Dedifferentiated amniotic fluid mesenchymal stem cell (primary cell): ENCODE data around the gene PHYKPL.

Experiments used
- DNase-seq: peaks from one replicate; pipeline ENCODE4 v3.0.0-alpha.2; 2016; ENCODE audit errors: extremely low spot score

Gene PHYKPL

GRCh38 chr5:178223196-178223773, 9.3 kb downstream of the PHYKPL start:
- no peak for DNase-seq

GRCh38 chr5:178222292-178222691, 10.3 kb downstream of the PHYKPL start:
- no peak for DNase-seq

DNA sequence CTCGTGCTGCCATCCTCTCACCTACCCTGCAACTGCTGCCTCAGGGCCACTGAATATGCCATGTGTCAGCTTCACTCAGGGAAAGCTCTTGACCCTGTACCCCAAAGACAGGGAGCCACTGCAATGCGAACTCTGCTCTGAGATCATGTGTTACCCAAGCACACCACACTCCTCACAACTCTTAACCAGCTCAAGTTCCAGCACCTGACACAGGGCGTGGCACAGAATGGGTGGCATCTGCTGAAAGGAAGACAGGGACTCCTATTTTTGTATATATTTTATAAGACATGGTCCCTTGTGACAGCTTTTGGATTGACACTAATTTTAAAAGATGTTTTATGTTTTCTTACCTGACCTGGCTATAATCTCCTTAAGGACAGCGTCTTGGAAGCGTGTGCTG, 10.7 kb downstream of the PHYKPL start:
- DNase-seq = no peak

- DNase-seq = no peak
Observed at GRCh38 chr5:178221282-178221681, 11.3 kb downstream of the PHYKPL start.

GRCh38 chr5:178218827-178219226, 13.8 kb downstream of the PHYKPL start:
- DNase-seq = no peak

DNA sequence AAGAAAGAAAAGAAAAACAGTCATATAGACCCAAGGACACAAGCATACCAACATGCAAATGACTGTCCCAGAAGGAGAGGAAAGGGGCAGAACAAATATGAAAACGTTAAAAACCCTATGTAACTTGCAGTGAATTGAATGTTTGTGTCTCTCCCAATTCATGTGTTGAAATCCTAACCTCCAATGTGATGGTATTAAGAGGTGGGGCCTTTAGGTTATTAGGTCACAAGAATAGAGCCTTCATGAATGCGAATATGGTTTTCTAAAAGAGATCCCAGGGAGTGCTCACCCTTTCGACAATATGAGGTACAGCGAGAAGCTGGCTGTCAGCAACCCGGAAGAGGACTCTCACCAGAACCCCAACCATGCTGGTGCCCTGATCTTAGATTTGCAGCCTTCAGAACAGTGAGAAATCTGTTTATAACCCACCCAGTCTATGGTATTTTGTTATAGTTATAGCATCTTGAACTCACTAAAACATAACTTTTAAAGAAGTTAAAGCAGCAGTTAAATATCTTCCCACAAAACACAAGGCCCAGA, 14.3 kb downstream of the PHYKPL start:
- no peak for DNase-seq

DNA sequence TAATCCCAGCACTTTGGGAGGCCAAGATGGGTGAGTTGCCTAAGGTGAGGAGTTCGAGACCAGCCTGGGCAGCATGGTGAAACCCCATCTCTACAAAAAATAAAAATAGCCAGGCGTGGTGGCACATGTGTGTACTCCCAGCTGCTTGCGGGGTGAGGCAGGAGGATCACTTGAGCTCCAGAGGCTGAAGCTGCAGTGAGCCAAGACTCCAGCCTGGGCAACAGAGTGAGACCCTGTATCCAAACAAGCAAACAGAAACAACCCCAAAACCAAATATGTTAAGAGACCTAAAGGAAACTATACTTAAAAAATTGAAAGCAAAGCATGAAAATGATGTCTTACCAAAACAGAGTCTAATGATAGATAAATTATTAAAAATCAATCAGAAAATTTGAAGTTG, 15.8 kb downstream of the PHYKPL start:
- DNase-seq = no peak

GRCh38 chr5:178216088-178216534, 16.5 kb downstream of the PHYKPL start:
- no peak for DNase-seq

DNA sequence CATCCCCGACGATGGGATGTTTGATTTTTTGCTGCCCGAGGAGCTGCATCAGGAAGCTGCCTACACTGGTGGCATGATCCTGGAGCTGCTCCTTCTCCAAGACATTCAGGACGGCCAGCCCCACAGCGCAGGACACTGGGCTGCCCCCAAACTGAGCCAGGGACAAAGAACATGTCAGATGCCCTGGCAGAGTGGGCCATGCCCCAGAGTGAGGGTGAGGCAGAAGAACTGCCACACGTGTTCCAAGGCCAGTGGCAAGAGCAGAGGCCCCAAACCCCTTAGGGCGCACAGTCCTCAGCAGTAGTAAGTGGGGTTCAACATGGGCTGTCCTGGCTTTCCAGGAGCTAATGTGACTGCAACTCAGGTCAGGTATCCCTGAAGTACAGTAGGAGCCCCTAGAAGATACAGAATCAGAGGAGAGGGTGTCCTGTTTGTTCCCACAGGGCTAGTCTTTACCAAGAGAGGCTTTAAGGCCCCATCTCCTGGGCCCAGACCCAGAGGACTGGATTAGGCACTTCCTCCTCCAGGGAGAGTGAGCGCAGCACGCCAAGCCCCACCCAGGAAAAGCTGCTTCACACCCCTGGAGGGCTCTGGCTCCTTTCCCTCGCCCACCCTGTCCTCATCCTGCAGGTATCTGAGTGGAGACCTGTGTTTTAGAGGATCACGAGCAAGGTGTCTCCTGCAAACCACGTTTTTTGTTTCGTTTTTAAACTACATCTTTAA, 17.2 kb downstream of the PHYKPL start:
- no peak for DNase-seq

DNA sequence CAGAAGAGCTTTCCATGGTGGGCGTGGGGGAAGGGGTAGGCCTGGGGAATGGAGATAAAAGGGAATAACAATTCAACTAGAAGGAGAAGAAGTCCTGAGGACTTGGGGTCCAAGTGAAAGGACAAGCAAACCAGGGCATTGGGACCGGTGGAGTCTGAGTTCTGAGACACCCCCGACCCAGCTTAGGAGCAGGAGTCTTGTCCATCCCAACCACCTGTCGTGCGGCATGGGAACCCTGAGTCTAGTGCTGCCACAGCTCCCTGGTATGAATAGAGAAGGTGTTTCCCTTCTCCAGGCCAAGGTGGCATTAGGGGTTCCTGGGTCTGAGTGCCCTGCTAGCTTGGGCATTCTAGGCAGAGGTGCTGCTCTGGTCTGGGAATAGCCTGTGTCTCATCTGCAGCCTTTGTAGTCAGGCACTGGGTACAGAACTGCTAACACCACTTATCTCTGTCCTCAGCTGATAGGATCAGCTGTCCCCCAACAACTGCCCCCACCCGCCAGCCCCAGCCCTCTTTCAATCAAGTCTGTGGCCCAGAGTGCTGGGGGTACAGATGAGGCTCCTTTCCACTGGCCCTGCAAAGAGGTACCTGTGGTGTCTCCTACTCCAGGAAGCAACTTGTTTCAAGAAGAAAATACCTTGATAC, 18.3 kb downstream of the PHYKPL start:
- no peak for DNase-seq

DNA sequence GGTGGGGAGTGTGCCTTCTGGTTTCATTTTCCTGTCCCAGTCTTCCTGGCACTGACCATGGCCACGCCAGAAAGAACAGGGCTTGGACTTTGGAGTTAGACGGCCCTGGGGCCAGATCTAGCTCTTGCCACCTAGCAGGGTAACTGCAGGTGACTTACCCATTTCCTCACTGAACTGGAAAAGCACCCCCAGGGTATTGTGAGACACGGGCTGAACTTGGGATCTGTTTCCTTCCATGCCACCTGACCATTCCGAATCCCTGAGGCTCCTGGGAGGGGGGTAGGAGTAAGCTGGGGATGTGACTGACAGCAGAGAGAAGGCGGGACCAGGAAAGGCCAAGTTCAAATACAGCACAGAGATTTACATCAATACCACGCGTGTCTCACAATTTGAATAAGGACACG, 18.9 kb downstream of the PHYKPL start:
- no peak for DNase-seq

DNA sequence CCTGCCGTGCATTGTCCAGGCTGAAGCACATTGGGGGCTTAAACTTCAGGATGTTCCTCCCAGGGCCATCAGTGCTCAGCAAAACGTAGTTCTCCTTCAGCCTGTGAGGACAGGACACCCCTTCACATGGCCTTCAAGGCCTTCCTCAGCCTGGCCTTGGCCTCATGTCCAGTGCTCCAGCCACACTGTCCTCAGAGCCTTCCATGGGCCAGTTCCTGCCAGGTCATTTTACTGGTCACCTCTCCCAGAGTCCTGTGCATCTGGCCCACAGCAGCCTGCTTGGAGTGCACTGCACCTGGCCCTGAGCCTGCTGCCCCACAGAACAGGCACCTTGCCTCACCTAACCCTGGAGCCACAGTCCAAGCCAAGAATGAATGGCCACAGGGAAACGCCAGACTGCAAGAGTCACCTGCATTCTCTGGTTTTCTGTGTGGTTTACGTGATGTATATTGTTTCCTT, 19.6 kb downstream of the PHYKPL start:
- no peak for DNase-seq

GRCh38 chr5:178212241-178213002, 20.2 kb downstream of the PHYKPL start:
- DNase-seq = no peak

- DNase-seq = no peak
Observed at GRCh38 chr5:178211095-178212048, 21.2 kb downstream of the PHYKPL start.

- no peak for DNase-seq
Observed at GRCh38 chr5:178210686-178211085, 21.9 kb downstream of the PHYKPL start.

DNA sequence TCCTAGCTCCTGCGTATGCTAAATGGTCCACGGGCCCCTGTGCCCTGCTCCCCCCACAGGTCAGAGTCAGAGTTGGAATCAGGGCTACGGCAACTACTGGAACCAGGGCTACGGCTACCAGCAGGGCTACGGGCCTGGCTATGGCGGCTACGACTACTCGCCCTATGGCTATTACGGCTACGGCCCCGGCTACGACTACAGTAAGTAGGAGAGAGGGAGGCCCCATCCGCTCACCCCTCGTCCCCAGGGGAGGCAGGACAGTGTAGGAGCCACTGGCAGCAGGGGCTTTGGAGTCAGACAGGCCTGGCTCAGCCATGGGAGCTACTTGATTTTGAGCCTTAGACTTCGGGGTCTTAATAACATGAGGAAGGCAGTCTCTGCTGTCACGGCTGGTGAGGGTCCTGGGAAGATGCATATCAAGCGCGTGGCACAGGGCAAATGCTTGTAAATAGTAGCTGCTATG, 22.5 kb downstream of the PHYKPL start:
- no peak for DNase-seq

DNA sequence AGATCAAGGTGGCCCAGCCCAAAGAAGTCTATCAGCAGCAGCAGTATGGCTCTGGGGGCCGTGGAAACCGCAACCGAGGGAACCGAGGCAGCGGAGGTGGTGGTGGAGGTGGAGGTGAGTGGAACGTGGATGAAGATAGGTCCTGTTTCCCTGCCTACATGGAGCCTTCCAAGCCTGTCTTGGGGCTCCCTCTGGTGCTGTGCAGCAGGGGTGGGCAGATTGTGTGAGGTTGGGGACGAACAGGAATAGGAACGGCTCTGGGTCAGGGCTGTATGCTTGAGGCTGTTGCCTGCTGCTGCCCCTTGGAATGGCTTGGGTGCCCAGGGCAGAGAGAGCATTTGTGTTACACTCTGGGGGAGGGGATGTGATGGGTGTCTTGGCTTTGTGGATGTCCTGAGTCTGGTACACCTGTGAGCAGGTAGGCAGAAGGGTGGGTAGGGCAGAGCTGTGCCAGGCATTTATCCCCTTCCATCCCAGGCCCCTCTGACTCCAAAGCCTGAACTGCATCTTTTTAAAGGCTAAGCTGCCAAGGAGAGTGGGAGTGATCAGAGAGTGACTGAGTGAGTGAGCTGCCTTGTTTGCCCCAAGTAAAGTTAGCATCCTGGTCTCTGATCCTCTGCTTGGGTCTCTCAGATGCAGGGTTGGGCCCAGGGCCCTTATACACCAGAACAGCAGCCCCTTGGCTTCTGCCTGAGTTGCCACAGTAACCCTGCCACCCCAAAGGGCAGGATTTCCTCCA, 23.1 kb downstream of the PHYKPL start:
- no peak for DNase-seq

GRCh38 chr5:178208540-178209227, 23.9 kb downstream of the PHYKPL start:
- no peak for DNase-seq

DNA sequence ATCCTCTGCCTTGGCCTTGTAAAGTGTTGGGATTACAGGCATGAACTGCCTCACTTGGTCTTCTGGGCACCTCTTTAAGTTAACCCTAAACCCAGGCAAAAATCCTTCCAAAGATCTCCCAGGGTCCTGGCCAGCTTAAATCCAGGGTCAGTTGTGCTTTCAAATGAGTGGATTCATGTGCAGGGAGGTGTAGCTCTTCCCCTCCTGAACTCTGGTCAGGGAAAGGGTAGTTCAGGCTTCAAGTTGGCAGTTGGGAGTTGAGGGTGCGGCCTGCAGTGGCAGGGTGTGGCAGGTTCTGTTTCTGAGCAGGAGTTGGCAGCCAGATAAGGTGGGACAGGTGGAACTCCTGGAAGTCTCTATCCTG, 24.7 kb downstream of the PHYKPL start:
- no peak for DNase-seq
